Uterus (tissue), 2 donors: ENCODE results near the gene PSPH.

ENCODE experiments used
- POLR2A ChIP-seq, 2 donors: fragments of 450-650 bp; IDR thresholded peaks; one replicate each; pipeline ENCODE4 v1.6.1; 2016; ENCODE audit warnings: antibody characterized with exemption in 2 of 2, mild to moderate bottlenecking in 1 of 2, moderate library complexity in 1 of 2
- TF ChIP-seq, protein P1 (sequence below), 4 experiments: fragments of 200-600 bp in 2 of 4; fragments of 450-650 bp in 2 of 4; sonication (generic) in 2 of 4; IDR thresholded peaks; one replicate each; pipeline ENCODE4 v1.5.1; 2016 to 2019; ENCODE audit warnings: antibody characterized with exemption in 4 of 4, mild to moderate bottlenecking in 2 of 4, moderate library complexity in 1 of 4

DNA sequence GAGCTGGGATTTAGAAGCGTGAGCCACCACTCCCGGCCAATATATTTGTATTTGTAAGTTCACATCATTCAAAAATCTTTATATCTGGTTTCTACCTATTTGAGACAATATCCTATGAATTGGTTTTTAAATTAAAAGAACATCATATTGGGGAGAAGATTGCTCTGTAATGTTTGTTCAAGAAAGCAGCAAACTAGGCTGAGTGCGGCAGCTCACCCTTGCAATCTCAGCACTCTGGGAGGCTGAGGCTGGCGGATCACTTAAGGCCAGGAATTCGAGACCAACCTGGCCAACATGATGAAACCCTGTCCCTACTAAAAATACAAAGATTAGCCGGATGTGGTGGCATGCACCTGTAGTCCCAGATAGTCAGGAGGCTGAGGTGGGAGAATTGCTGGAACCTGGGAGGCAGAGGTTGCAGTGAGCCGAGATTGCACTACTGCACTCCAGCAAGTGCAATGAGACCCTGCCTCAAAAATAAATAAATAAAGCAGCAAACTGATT is 77.4 kb downstream of the PSPH start:
- TF ChIP-seq, protein P1, sequence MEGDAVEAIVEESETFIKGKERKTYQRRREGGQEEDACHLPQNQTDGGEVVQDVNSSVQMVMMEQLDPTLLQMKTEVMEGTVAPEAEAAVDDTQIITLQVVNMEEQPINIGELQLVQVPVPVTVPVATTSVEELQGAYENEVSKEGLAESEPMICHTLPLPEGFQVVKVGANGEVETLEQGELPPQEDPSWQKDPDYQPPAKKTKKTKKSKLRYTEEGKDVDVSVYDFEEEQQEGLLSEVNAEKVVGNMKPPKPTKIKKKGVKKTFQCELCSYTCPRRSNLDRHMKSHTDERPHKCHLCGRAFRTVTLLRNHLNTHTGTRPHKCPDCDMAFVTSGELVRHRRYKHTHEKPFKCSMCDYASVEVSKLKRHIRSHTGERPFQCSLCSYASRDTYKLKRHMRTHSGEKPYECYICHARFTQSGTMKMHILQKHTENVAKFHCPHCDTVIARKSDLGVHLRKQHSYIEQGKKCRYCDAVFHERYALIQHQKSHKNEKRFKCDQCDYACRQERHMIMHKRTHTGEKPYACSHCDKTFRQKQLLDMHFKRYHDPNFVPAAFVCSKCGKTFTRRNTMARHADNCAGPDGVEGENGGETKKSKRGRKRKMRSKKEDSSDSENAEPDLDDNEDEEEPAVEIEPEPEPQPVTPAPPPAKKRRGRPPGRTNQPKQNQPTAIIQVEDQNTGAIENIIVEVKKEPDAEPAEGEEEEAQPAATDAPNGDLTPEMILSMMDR (IDR thresholded peaks at IDR 0.05): no peak
- TF ChIP-seq POLR2A (IDR thresholded peaks at IDR 0.05): no peak
